HL-60 (cell line): ENCODE data around the gene LRMDA.

Experiments
- DNase-seq, 2 experiments: peaks; one replicate each; pipeline ENCODE4 v3.0.0-alpha.2; 2010 to 2020; ENCODE audit warnings: low read depth in 1 of 2, low spot score in 1 of 2
- H3K27ac ChIP-seq: fragments of 250-450 bp; sonication (Bioruptor Pico); replicated peaks from 2 replicates; pipeline ENCODE4 v1.5.1; 2020; ENCODE audit warnings: mild to moderate bottlenecking, moderate library complexity
- H3K27me3 ChIP-seq: fragments of 250-450 bp; sonication (Bioruptor Pico); 2 replicates; pipeline ENCODE4 v1.5.1; 2021; ENCODE audit warnings: mild to moderate bottlenecking, moderate library complexity; ENCODE audit not compliant: insufficient read depth, poor library complexity, severe bottlenecking
- H3K4me3 ChIP-seq: replicated peaks from 2 replicates; pipeline ENCODE4 v1.5.1; 2011; ENCODE audit warnings: mild to moderate bottlenecking, control low read depth, low read length; ENCODE audit not compliant: insufficient read depth
- CTCF ChIP-seq: IDR thresholded peaks from one replicate; pipeline ENCODE4 v1.5.1; 2011; ENCODE audit warnings: low read length, control low read depth, inconsistent platforms; ENCODE audit not compliant: insufficient read depth
- GABPA ChIP-seq: IDR thresholded peaks from 2 replicates; pipeline ENCODE4 v1.6.1; 2012; ENCODE audit warnings: low read depth
- POLR2AphosphoS5 ChIP-seq: IDR thresholded peaks from 2 replicates; pipeline ENCODE4 v1.6.1; 2012; ENCODE audit warnings: low read depth
- REST ChIP-seq: IDR thresholded peaks from 2 replicates; pipeline ENCODE4 v1.6.1; 2012; ENCODE audit warnings: low read depth; ENCODE audit not compliant: insufficient replicate concordance
- SPI1 ChIP-seq: IDR thresholded peaks from 2 replicates; pipeline ENCODE4 v1.6.1; 2012; ENCODE audit warnings: low read depth, mild to moderate bottlenecking, borderline replicate concordance

The LRMDA gene

GRCh38 chr10:75978213-75978612, 546.8 kb downstream of the LRMDA start:
- Histone ChIP-seq H3K27me3 (no peaks in the 10 kb centered on the region), H3K27ac (no peak overlapping the region), H3K4me3 (no peak overlapping the region)
- TF ChIP-seq CTCF, result no peak
- TF ChIP-seq REST, result no peak
- no peak for TF ChIP-seq POLR2AphosphoS5
- TF ChIP-seq SPI1, result no peak
- TF ChIP-seq GABPA, result no peak
- DNase-seq, result no peak

- H3K4me3 ChIP-seq, result no peak overlapping the region
- H3K27me3 ChIP-seq, result no peaks in the 10 kb centered on the region
- TF ChIP-seq GABPA, result no peak
- TF ChIP-seq POLR2AphosphoS5, result no peak
- no peak for TF ChIP-seq REST
- no peak for TF ChIP-seq SPI1
- TF ChIP-seq CTCF, result no peak
- no peak overlapping the region for H3K27ac ChIP-seq
- no peak for DNase-seq
These were observed 549.1 kb downstream of the LRMDA start for GRCh38 chr10:75980419-75981002.

- H3K27ac ChIP-seq, result no peak overlapping the region
- no peaks in the 10 kb centered on the region for H3K27me3 ChIP-seq
- H3K4me3 ChIP-seq, result no peak overlapping the region
- no peak for DNase-seq
- no peak for TF ChIP-seq REST
- TF ChIP-seq GABPA, result no peak
- TF ChIP-seq CTCF, result no peak
- TF ChIP-seq POLR2AphosphoS5, result no peak
- TF ChIP-seq SPI1, result no peak
These were observed 551.4 kb downstream of the LRMDA start for GRCh38 chr10:75982611-75983369.
